ENCODE measurements around the gene PRUNE2.
"Not testable (repeated sequence)": the region's sequence is repeated elsewhere in the genome, so short reads cannot be mapped to it uniquely, and the experiment has no call there.

The PRUNE2 gene

DNA sequence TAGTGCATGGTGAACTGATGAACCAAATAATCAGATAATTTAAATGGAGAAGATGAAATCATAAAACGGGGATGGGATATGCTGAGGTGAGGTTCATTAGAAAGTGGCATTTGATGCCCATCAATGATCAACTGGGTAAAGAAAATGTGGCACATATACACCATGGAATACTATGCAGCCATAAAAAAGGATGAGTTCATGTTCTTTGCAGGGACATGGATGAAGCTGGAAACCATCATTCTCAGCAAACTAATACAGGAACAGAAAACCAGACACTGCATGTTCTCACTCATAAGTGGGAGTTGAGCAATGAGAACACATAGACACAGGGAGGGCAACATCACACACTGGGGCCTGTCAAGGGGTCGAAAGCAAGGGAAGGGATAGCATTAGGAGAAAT is 47.7 kb downstream of the PRUNE2 start:
- DNase-seq = not testable (repeated sequence)

GRCh38 chr9:76856016-76856415 is 49.9 kb downstream of the PRUNE2 start:
- no peak for DNase-seq

DNA sequence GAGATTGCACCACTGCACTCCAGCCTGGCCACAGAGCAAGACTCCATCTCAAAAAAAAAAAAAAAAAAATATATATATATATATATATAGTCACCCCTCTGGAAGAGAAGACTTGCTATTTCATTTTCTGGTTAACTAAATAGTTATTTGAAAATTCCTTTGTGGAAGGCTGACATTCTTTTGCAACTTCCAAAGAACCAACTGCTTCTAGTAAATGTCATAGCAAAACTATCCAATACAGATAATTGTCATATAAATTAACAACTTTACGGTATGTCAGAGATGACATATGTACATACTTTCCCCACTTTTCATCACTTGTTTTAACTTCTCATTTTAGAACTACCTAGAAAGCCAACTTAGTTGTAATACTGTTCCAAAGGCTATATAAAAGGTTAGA is 50.9 kb downstream of the PRUNE2 start:
- DNase-seq = no peak

DNA sequence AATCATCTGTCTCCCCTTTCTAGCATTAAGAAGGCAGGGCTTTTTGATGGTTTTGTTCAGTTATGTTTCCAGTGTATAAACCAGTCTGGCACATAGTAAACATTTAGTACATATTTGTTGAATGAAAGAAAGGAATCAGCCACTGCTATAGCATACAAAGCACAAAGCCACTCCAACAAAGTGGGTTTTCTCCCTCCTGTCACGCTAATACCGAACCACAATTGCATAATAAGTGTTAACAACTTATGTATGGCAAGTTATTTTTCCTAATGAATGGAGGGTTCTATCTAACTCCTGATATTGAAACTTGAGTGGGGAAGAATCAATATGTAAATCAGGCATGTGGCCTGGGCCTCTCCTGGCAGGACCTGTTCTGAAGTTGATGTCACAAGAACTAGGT is 53.9 kb downstream of the PRUNE2 start:
- DNase-seq = no peak

DNA sequence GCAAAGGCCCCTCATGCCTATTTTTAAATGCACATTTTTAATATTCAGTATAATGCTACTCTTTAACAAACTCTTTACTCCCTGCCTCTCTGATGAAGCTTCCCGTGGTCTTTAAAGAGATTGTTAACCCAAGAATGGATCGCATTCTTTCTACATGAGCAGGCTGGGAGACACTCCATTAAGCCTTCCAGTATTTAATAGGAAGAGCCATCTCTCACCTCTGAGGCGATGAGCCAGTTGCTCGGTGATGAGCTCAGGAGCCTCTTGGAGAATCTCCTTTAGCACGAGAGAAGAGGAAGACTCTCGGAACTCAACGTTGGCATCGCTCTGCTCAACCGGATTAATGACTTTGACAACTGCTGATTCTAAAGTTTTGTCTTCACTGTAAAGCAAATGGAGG is 59.6 kb downstream of the PRUNE2 start:
- DNase-seq = no peak

GRCh38 chr9:76845254-76845653 is 60.7 kb downstream of the PRUNE2 start:
- no peak for DNase-seq

GRCh38 chr9:76835571-76836283 is 70.2 kb downstream of the PRUNE2 start:
- no peak for DNase-seq

DNA sequence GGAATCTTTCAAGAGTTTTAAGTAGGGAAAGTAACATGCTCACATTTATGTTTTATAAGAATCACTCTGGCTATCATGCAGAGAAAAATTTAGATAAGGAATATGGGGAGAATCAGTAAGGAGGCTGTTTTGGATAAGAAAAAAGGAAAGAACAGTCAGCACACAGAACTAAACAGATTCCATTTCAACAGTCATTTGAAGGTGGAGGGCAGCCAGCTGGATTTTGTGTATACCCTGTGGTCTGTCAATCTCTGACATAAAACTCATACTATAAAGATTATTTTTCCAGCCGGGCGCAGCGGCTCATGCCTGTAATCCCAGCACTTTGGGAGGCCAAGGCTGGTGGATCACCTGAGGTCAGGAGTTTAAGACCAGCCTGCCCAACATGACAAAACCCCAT is 77.5 kb downstream of the PRUNE2 start:
- DNase-seq = no peak

DNA sequence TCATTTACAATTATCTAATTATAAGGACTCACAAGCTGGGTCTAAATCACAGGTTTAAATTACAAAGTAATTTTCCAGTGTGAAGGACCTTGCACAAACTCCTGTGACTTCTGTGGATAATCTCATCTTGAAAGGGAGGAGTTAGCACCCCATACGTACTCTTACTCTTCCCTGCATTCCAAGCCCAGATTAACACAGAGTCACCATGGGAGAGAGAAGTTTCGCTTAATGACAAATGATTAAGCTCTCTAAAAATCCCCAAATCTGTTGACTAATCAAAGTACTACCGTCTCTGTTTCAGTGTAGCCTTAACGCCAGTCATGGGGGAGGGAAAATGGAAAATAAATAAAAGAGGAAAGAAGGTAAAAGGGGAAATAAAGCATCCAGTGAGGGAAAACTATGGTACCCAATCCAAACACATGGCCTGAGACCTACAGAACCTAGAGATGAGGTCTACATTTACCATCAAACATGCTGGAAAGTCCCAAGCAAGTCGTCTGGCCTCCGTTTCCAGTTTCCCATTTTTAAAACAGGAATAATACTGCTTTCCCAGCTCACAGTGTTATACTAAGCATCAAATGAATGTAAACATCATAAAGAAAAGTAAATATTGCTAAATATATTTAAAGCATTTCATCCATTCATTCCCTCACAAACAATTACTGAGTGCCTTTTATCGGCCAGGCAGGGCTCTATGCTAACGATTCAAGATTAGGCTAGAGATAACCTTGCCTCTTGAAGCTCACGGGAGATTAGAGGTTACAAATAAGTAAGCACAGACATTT is 78.4 kb downstream of the PRUNE2 start:
- no peak for DNase-seq

DNA sequence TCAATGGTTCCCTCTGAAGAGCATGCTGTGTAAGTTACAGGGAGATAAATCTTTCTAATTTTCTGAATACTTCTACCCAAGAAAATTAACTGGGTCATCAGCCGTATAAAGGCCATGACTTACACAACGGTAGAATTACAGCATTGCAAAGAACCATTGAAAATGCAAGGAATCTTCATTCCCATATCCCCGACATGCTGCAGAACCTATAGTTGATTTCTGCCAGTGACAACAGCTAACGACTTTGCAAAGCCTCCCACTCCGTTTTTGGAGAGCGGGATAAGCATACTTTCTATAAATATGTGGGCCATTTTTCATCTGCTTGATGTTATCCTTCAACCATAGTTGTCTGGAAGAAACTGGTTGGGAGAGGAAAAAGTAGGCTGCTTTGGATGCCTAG is 85.5 kb downstream of the PRUNE2 start:
- no peak for DNase-seq

GRCh38 chr9:76818271-76818670 is 87.6 kb downstream of the PRUNE2 start:
- DNase-seq = no peak

DNA sequence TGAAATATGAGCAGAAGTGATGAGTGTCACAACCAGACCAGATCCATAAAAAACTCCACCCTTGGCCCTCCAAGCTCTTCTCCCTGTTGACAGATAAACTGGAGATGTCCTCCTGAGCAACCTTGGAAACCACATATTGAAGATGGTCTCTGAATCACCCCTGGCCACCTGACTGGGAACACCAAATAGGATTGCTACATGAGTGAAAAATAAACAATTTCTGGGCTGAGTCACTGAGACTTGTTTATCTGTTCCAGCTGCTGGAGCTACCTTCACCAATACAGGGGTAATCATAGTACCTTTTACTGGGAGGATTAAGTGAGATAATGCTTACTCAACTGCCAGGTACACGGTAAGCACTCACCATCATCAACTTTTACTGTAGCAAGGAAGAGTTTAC is 88.4 kb downstream of the PRUNE2 start:
- no peak for DNase-seq

DNA sequence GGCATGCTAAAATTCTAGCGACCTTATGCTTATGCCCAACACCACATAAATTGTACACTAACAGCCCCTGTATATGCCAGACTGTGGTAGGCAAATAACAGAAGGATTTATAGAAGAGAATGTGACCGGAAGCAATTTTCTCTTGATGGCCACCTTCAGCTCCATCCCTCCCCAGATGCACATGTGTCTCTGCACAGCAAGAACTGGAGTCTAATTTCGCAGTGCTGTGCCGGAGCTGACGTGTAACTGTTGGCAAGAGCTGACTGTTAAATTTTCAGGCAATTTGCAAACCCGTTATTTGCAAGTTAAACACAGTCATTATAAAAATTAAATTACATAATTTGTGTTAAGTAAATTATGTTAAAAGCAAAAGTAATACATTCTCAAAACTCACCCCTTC is 93.3 kb downstream of the PRUNE2 start:
- DNase-seq = no peak

DNA sequence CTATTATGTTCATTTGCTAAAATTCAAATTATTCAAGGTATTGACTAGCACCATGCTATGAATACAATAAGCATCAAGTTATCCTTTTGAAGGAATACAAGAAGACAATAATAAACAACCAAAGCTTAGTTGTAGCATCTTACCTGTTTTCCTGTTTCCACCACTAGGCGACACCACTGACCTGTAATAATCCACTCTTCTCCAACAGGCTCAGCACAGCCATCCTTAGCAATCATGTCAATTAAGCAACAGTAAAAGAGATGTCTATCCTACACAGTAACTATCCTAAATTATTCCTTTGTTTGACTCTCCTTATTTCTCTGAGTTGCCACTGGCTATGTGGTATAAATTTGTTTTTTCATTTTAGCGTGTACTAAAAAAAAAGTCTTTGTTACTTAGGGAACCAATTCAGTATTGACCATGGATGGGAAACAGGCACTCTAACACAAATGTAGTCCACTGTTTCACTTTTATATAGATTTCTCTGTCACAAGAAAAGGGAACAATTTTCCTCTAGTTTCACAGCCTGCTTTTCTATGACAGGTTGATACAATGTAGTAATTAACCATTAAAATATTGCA is 95.4 kb downstream of the PRUNE2 start:
- peak; percentile 2 for DNase-seq

- DNase-seq = no peak
Measured at GRCh38 chr9:76808636-76809035, 97.3 kb downstream of the PRUNE2 start.

- DNase-seq = no peak
Measured at GRCh38 chr9:76803762-76804161, 102.2 kb downstream of the PRUNE2 start.

DNA sequence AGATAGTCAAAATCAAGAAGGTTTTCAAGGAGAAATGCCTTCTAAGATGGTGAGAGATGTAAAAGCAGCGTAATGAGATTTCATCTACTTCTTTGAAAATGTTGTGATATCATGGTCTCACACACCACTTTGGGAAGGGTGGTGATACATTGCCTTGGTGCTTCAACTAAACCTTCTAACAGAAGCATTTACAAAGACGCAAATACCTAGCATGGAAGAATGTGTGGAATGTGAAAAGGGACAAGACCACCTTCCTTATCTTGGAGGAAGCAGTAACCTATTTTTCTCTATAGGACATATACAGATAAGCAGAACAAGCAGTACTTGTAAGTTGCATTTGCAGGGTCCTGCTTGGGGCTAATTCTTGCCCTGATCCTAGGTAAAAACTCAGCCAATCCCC is 102.8 kb downstream of the PRUNE2 start:
- no peak for DNase-seq

DNA sequence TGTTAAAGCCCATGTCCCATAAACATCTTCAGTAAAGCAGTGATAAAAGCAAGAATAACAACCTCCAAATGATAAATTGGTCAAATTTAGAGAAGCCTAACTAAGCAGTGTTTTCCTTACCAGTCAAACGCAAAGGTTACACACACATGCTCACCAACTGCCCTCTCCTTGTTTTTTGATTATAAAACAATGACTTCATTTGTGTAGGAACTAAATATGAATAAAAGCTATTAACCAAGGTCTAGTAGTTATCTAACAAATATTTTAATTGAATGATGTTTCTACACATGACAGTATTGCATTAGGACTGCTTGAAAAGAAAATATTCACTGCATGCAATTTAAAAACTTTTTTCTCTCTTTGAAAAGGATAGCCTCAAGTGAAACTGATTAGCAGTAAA is 105.0 kb downstream of the PRUNE2 start:
- no peak for DNase-seq

DNA sequence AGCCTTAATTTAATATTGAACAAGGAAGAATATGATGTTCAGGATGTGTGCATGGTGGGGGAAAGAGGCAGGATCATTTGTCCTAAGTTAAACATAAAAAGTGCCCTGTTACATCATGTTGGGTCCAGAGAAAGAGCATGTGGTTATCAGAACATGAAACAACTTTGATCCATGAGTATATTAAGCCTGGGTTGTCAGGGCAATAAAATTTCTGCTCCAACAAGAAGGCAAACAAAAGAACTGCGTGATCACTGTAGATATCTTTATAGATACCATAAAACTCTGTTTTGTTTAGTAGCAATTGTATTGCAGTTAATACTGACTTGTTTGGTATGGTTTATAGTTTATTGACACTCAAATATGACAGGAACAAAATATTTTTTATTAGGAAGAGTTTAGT is 106.4 kb downstream of the PRUNE2 start:
- DNase-seq = no peak

- no peak for DNase-seq
Measured at GRCh38 chr9:76798527-76798926, 107.4 kb downstream of the PRUNE2 start.

GRCh38 chr9:76796296-76796695 is 109.6 kb downstream of the PRUNE2 start:
- no peak for DNase-seq

- no peak for DNase-seq
Measured at GRCh38 chr9:76793784-76794431, 112.0 kb downstream of the PRUNE2 start.

DNA sequence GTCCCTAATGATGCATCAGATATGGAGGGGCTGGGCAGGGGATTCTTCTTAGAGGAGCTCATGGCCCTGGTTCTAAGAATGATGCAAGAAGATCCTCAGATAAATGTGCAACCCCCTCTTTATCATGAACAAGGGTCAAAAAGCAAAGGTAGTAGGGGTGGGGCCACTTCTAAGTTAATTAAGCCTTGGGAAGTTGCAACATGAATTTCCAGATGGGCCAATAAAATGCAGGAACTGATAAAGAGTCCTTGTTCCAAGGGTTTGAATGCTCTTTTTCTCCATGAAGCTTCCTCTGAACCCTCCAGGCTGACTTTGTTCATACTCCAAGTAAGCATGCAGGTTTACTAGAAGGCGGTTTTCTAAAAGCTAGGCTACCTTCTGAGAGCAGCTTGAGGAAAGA is 116.1 kb downstream of the PRUNE2 start:
- DNase-seq = no peak

DNA sequence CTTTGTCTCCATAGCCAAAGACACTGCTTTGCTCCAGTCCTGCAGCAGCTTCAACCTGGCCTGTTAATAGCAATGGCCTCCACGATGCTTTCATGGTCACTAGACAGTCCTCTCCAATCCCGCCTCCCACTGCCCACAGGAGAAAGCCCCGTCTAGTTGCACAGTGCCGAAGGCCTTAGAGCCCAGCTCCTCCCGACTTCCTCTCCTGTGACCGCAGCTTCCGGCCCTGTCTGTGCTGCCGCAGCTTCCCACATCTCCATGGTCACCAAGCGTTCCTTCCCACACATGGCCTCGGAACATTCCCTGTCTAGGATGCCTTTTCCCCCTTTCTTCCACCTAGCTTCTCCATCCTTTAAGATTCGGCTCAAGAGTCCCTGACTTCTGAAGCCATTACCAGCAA is 118.2 kb downstream of the PRUNE2 start:
- no peak for DNase-seq

Measured in NCI-H1694 (cell line).